ENCODE results near the gene SPECC1.

DNA sequence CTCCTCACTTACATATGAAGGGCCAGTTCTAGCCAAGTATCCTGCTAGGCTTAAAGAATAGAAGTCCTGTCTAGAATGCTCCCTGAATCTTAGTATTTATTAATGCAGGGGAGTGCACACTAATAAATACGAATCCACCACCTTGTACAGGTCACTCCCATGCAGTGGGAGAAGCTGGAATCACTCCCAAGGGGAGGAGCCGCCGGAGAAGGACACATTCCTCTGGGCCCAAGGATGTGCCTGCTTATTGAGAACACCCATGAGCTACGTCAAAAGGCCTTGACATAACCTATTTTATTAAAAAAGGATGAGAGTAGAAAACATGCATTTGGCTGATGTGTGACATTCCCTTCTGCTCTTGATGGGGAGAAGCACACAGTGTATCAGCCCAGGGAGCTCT lies 223.5 kb downstream of the SPECC1 start:
- no peak for TF ChIP-seq CTCF (IDR thresholded peaks at IDR 0.05)
- no peak for TF ChIP-seq POLR2A (IDR thresholded peaks at IDR 0.05)

All from breast epithelium (tissue), 3 donors.